Upper lobe of left lung (tissue), 6 donors: ENCODE results near the gene RNF19B. TPM values are rescaled to one million over a fixed set of nuclear protein-coding genes. Genes with fewer than 3 reads are reported as not detected.
A peak's percentile ranks its signal among the peaks of the same experiment; 100 is the strongest.

Experiments used
- ATAC-seq, 2 donors: fragments of 200-7000 bp; cut with Tn5 transposase; one replicate each; pipeline ENCODE4 v1.9.1; 2022; ENCODE audit warnings: mild to moderate bottlenecking in 2 of 2, moderate library complexity in 2 of 2; ENCODE audit not compliant: low FRiP score in 2 of 2
- DNase-seq, 2 donors: peaks; one replicate each; pipeline ENCODE4 v3.0.0-alpha.2; 2019 to 2020
- H3K27ac ChIP-seq, 4 donors: fragments of 200-600 bp; sonication (generic); one replicate each; pipeline ENCODE4 v1.5.1; 2016 to 2019
- H3K27me3 ChIP-seq, 4 donors: fragments of 200-600 bp; sonication (generic); one replicate each; pipeline ENCODE4 v1.5.1; 2017 to 2019
- H3K36me3 ChIP-seq, 4 donors: fragments of 200-600 bp; sonication (generic); one replicate each; pipeline ENCODE4 v1.5.1; 2016 to 2019
- H3K4me1 ChIP-seq, 4 donors: fragments of 200-600 bp; sonication (generic); one replicate each; pipeline ENCODE4 v1.5.1; 2018 to 2019
- H3K4me3 ChIP-seq, 4 donors: fragments of 200-600 bp; sonication (generic); one replicate each; pipeline ENCODE4 v1.5.1; 2017 to 2019; ENCODE audit warnings: mild to moderate bottlenecking in 2 of 4, moderate library complexity in 1 of 4
- H3K9me3 ChIP-seq, 4 donors: fragments of 200-600 bp; sonication (generic); one replicate each; pipeline ENCODE4 v1.5.1; 2018 to 2019
- EP300 ChIP-seq, 4 donors: sonication (generic); formaldehyde crosslinking; IDR thresholded peaks; one replicate each; pipeline ENCODE4 v1.5.1; 2017; ENCODE audit warnings: antibody characterized with exemption in 4 of 4, control low read depth in 2 of 4
- POLR2A ChIP-seq, 4 donors: fragments of 450-650 bp; IDR thresholded peaks; one replicate each; pipeline ENCODE4 v1.5.1; 2016 to 2017; ENCODE audit warnings: antibody characterized with exemption in 4 of 4, mild to moderate bottlenecking in 2 of 4
- POLR2AphosphoS5 ChIP-seq, 2 donors: sonication (generic); formaldehyde crosslinking; IDR thresholded peaks; one replicate each; pipeline ENCODE4 v1.5.1; 2017; ENCODE audit warnings: antibody characterized with exemption in 2 of 2
- WGBS, 2 donors: methylation state at CpG; one replicate each; pipeline ENCODE4 v1.1.5; 2017 to 2018; 5-methylcytosine and 5-hydroxymethylcytosine counted together
- total RNA-seq, 6 donors: library from RNA; depleted of rRNA in 4 of 6; stranded (reverse); fragments of >200 nt in 4 of 6; gene quantifications; one replicate each; pipeline versions ENCODE4 v1.1.0 to v1.2.1, GENCODE V29; 2016 to 2021
- TF ChIP-seq, protein P1 (sequence below), 6 experiments: fragments of 450-650 bp in 4 of 6; fragments of 200-600 bp in 2 of 6; sonication (generic) in 2 of 6; IDR thresholded peaks; one replicate each; pipeline ENCODE4 v1.5.1; 2016 to 2019; ENCODE audit warnings: antibody characterized with exemption in 6 of 6
- donor health status: DM: no; HTN: no; CAD: no; lungs with moderate emphysema.
- donor health status: DM: no; HTN: yes; CAD: no; lungs with severe emphysema.

Gene RNF19B
- total RNA-seq, 6 donors from 2014 or later = 28.7 to 44.5 (median 37.4) TPM

GRCh38 chr1:32900956-32901822 is 63.4 kb downstream of the RNF19B start, which contains the start of gene TMEM54:
Gene TMEM54 (minus strand): TSS chr1:32901389. CDS start chr1:32901238, 151 bp downstream.
- Histone ChIP-seq H3K36me3 (no peaks in the 10 kb centered on the region), H3K27me3 (peaks cover 0 to 8% (median 3%) of the 10 kb centered on the region in 4 donors), H3K4me1 (peaks cover 8 to 16% (median 13%) of the 10 kb centered on the region in 4 donors), H3K4me3 (peak within 1 kb of the TSS; percentile 40 to 71 (median 68)), H3K27ac (peak within 1 kb of the TSS in 1 of 4 donors; percentile 63), H3K9me3 (no peaks in the 10 kb centered on the region)
- no peak for TF ChIP-seq POLR2A (IDR thresholded peaks at IDR 0.05)
- TF ChIP-seq POLR2AphosphoS5 (IDR thresholded peaks at IDR 0.05) = no peak
- TF ChIP-seq, protein P1, sequence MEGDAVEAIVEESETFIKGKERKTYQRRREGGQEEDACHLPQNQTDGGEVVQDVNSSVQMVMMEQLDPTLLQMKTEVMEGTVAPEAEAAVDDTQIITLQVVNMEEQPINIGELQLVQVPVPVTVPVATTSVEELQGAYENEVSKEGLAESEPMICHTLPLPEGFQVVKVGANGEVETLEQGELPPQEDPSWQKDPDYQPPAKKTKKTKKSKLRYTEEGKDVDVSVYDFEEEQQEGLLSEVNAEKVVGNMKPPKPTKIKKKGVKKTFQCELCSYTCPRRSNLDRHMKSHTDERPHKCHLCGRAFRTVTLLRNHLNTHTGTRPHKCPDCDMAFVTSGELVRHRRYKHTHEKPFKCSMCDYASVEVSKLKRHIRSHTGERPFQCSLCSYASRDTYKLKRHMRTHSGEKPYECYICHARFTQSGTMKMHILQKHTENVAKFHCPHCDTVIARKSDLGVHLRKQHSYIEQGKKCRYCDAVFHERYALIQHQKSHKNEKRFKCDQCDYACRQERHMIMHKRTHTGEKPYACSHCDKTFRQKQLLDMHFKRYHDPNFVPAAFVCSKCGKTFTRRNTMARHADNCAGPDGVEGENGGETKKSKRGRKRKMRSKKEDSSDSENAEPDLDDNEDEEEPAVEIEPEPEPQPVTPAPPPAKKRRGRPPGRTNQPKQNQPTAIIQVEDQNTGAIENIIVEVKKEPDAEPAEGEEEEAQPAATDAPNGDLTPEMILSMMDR (IDR thresholded peaks at IDR 0.05) = peak in 1 of 6 experiments; percentile 3
- TF ChIP-seq EP300 (IDR thresholded peaks at IDR 0.05) = no peak
- DNase-seq (peak; percentile 67 to 94), ATAC-seq (peak in 1 of 2 donors; percentile 91)
- WGBS, 2 donors = 5% methylated on average over 28 of the region's 92 CpGs; no CpG with 5 or more reads in 1 of the 2 donors

DNA sequence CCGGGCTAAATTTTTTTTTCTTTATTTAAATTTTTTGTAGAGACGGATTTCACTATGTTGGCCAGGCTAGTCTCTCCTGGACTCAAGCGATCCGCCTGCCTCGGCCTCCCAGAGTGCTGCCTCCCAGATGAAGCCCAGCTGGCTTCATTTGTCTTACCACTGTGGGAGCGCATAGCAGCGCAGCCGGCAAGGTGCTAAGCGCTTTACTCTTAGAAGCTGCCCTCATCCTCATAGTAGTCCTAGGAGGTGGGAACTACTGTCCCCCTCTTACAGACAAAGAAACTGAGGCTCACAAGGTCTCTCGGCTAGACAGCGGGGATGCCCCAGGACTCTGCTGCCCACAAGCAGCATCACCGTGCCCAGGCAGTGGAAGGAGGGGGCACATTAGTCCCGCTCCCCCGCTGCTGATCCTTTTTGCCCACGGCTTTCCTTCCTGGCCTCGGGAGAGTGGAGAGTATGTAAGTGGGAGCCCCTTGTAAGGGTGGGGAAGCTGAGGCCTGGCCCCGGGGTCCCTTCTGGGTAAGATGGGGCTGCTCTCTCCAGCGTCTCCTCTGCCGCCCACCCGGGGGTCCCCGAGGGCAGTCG is 64.1 kb downstream of the RNF19B start:
- Histone ChIP-seq H3K4me3 (peak overlapping the region; percentile 20 to 71 (median 68)), H3K27me3 (peaks cover 0 to 8% (median 3%) of the 10 kb centered on the region in 4 donors), H3K9me3 (no peaks in the 10 kb centered on the region), H3K4me1 (peaks cover 8 to 16% (median 13%) of the 10 kb centered on the region in 4 donors), H3K27ac (peak overlapping the region in 1 of 4 donors; percentile 63), H3K36me3 (no peaks in the 10 kb centered on the region)
- ATAC-seq (peak in 1 of 2 donors; percentile 6), DNase-seq (no peak)
- WGBS, 2 donors = 26 to 34% methylated on average over 14 to 22 of the region's 22 CpGs
- TF ChIP-seq POLR2A (IDR thresholded peaks at IDR 0.05) (no peak), POLR2AphosphoS5 (IDR thresholded peaks at IDR 0.05) (no peak), EP300 (IDR thresholded peaks at IDR 0.05) (no peak)
- TF ChIP-seq, protein P1 (IDR thresholded peaks at IDR 0.05) = no peak

- no peaks in the 10 kb centered on the region for H3K36me3 ChIP-seq
- TF ChIP-seq, protein P1 (IDR thresholded peaks at IDR 0.05) = no peak
- no peak for TF ChIP-seq POLR2A (IDR thresholded peaks at IDR 0.05)
- TF ChIP-seq EP300 (IDR thresholded peaks at IDR 0.05) = no peak
- no peak for TF ChIP-seq POLR2AphosphoS5 (IDR thresholded peaks at IDR 0.05)
- peaks cover 8 to 16% (median 13%) of the 10 kb centered on the region in 4 donors for H3K4me1 ChIP-seq
- H3K27me3 ChIP-seq = peaks cover 0 to 8% (median 3%) of the 10 kb centered on the region in 4 donors
- 76 to 78% methylated on average over 5 to 7 of the region's 7 CpGs for WGBS, 2 donors
- no peaks in the 10 kb centered on the region for H3K9me3 ChIP-seq
- ATAC-seq (no peak), DNase-seq (no peak)
- peak overlapping the region in 1 of 4 donors; percentile 71 for H3K4me3 ChIP-seq
- H3K27ac ChIP-seq = no peak overlapping the region
Measured at GRCh38 chr1:32899586-32900296, 64.9 kb downstream of the RNF19B start.

GRCh38 chr1:32898958-32899357 is 65.7 kb downstream of the RNF19B start:
- peaks cover 0 to 10% (median 3%) of the 10 kb centered on the region in 4 donors for H3K27me3 ChIP-seq
- DNase-seq = no peak
- TF ChIP-seq POLR2AphosphoS5 (IDR thresholded peaks at IDR 0.05) (no peak), POLR2A (IDR thresholded peaks at IDR 0.05) (no peak), EP300 (IDR thresholded peaks at IDR 0.05) (no peak)
- TF ChIP-seq, protein P1 (IDR thresholded peaks at IDR 0.05) = no peak
- no peak for ATAC-seq
- 94 to 98% methylated on average over 3 of the region's 3 CpGs for WGBS, 2 donors
- no peak overlapping the region for H3K4me3 ChIP-seq
- H3K27ac ChIP-seq = no peak overlapping the region
- peaks cover 8 to 17% (median 13%) of the 10 kb centered on the region in 4 donors for H3K4me1 ChIP-seq
- no peaks in the 10 kb centered on the region for H3K9me3 ChIP-seq
- no peaks in the 10 kb centered on the region for H3K36me3 ChIP-seq
